Omental fat pad (tissue), 4 donors: Measurements from ENCODE around the gene RSPO1. TPM values are rescaled to one million over a fixed set of nuclear protein-coding genes. Genes with fewer than 3 reads are reported as not detected.
"Not testable (repeated sequence)": the region's sequence is repeated elsewhere in the genome, so short reads cannot be mapped to it uniquely, and the experiment has no call there.

Experiments
- ATAC-seq: fragments of 150-250 bp; one replicate; pipeline ENCODE4 v1.9.1; 2016; ENCODE audit warnings: mild to moderate bottlenecking, moderate library complexity; ENCODE audit not compliant: low FRiP score
- DNase-seq: peaks from one replicate; pipeline ENCODE4 v3.0.0-alpha.2; 2019; ENCODE audit warnings: low spot score
- CTCF ChIP-seq, 3 donors: fragments of 450-650 bp; IDR thresholded peaks; one replicate each; pipeline ENCODE4 v1.5.1; 2016 to 2017; ENCODE audit warnings: antibody characterized with exemption in 3 of 3, mild to moderate bottlenecking in 3 of 3, moderate library complexity in 2 of 3
- total RNA-seq, 4 donors: library from RNA; depleted of rRNA; stranded (reverse); fragments of >200 nt; gene quantifications; one replicate each; pipeline ENCODE4 v1.1.0, GENCODE V29; 2016

The RSPO1 gene
- 10 to 100 TPM in 3 of 4 donors, 1 to 10 TPM in 1; 1.7 to 47.3 (median 13.5) TPM for total RNA-seq

- peak; percentile 80 for ATAC-seq
- no peak for TF ChIP-seq CTCF (IDR thresholded peaks at IDR 0.05)
- no peak for DNase-seq
Measured at GRCh38 chr1:37634244-37634991, at the start of gene RSPO1. TSS of gene RSPO1 (minus strand) at chr1:37634892. CDS start at chr1:37629661, 5,231 bp downstream.

- DNase-seq, ATAC-seq: not testable (repeated sequence)
Measured at GRCh38 chr1:37684182-37684581, 49.5 kb upstream of the RSPO1 start.

GRCh38 chr1:37682334-37682987 lies 47.8 kb upstream of the RSPO1 start:
- DNase-seq: peak; percentile 87
- ATAC-seq: peak; percentile 78
- TF ChIP-seq CTCF (IDR thresholded peaks at IDR 0.05): peak in 2 of 3 donors; percentile 54 to 76

- ATAC-seq (no peak), DNase-seq (no peak)
- no peak for TF ChIP-seq CTCF (IDR thresholded peaks at IDR 0.05)
Measured at GRCh38 chr1:37680933-37681332, 46.2 kb upstream of the RSPO1 start.

- no peak for DNase-seq
- no peak for ATAC-seq
- TF ChIP-seq CTCF (IDR thresholded peaks at IDR 0.05): no peak
Measured at GRCh38 chr1:37677808-37678207, 43.1 kb upstream of the RSPO1 start.

- no peak for TF ChIP-seq CTCF (IDR thresholded peaks at IDR 0.05)
- DNase-seq: no peak
- ATAC-seq: no peak
Measured at GRCh38 chr1:37677143-37677439, 42.4 kb upstream of the RSPO1 start.

- TF ChIP-seq CTCF (IDR thresholded peaks at IDR 0.05): no peak
- ATAC-seq (no peak), DNase-seq (no peak)
Measured at GRCh38 chr1:37676281-37677142, 41.8 kb upstream of the RSPO1 start.
